Vagina (tissue), 2 donors: Measurements from ENCODE around the gene RS1.

Experiments used
- POLR2AphosphoS5 ChIP-seq, 2 donors: sonication (generic); formaldehyde crosslinking; IDR thresholded peaks; one replicate each; pipeline ENCODE4 v1.9.0; 2017; ENCODE audit warnings: antibody characterized with exemption in 2 of 2, mild to moderate bottlenecking in 2 of 2, low read depth in 1 of 2; ENCODE audit not compliant: insufficient read depth in 1 of 2
- TF ChIP-seq, protein P1 (sequence below), 3 experiments: fragments of 450-650 bp in 2 of 3; fragments of 200-600 bp in 1 of 3; sonication (generic) in 1 of 3; IDR thresholded peaks; one replicate each; pipeline ENCODE4 v1.5.1; 2017 to 2019; ENCODE audit warnings: antibody characterized with exemption in 3 of 3, mild to moderate bottlenecking in 2 of 3, moderate library complexity in 2 of 3

DNA sequence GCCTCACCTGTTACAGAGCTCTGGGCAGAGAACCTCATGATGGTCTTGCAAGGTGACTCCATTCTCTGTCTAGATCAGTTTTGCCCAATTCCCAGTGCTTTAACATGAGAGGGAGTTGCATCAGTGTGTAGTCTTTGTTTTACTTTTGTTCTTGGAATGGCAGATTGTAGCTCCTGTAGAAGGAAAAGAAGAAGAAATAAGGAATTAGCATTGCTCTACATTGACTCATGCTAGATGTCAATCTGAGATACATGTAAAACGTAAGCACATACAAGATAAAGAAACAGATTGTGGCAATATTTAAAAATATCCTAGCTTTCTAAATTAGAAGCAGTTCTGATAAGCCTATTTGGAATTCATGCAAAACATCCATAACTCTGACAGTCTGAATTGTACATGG is 19.5 kb upstream of the RS1 start:
- TF ChIP-seq, protein P1, sequence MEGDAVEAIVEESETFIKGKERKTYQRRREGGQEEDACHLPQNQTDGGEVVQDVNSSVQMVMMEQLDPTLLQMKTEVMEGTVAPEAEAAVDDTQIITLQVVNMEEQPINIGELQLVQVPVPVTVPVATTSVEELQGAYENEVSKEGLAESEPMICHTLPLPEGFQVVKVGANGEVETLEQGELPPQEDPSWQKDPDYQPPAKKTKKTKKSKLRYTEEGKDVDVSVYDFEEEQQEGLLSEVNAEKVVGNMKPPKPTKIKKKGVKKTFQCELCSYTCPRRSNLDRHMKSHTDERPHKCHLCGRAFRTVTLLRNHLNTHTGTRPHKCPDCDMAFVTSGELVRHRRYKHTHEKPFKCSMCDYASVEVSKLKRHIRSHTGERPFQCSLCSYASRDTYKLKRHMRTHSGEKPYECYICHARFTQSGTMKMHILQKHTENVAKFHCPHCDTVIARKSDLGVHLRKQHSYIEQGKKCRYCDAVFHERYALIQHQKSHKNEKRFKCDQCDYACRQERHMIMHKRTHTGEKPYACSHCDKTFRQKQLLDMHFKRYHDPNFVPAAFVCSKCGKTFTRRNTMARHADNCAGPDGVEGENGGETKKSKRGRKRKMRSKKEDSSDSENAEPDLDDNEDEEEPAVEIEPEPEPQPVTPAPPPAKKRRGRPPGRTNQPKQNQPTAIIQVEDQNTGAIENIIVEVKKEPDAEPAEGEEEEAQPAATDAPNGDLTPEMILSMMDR (IDR thresholded peaks at IDR 0.05), result no peak
- TF ChIP-seq POLR2AphosphoS5 (IDR thresholded peaks at IDR 0.05; ENCODE audit: insufficient read depth in 1 of 2, low read depth in 1 of 2), result no peak
